Measurements from ENCODE around the gene BMP5. TPM values are rescaled to one million over a fixed set of nuclear protein-coding genes. Genes with fewer than 3 reads are reported as not detected.

Gene BMP5
- total and polyA plus RNA-seq, 2 of the 8 experiments (the other 6 are each of a cell fraction or from before 2014, with no cell fraction given), result 0.02 TPM; not detected in 1

DNA sequence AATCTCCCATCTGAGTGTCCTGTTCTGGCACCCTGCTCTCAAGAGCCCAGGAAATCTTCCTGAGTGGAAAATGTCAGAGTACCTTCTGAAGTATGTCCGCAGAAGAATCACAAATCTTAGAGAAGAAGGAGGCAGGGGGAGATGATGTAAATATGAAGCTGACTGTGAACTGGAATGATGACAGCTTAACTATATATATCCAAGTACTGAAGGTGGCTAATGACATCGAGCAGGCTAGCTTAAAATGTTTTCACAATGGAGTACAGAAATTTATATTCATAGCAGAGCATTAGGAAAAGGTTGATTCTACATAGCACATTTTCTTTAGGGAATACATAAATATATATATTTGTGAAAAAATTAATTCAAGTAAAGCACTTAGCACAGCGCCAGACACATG, 64.3 kb downstream of the BMP5 start:
- H4K20me1 ChIP-seq (replicated peaks in 1 of 2; ENCODE audit: control insufficient read depth in 1 of 2, insufficient read depth in 2 of 2, low read length in 2 of 2), result no peaks in the 10 kb centered on the region
- H3K4ac ChIP-seq (replicated peaks; ENCODE audit: insufficient read length, low read depth, low read length), result no peak overlapping the region
- H2AFZ ChIP-seq (ENCODE audit: low read length), result no peak overlapping the region
- H4K91ac ChIP-seq (replicated peaks; ENCODE audit: insufficient read length, low read length), result no peak overlapping the region
- H3K14ac ChIP-seq (ENCODE audit: insufficient read length), result no peak overlapping the region
- no peak for DNase-seq (ENCODE audit: low read depth in 1 of 2, low spot score in 2 of 2)
- H3K79me1 ChIP-seq (ENCODE audit: low read depth, low read length), result no peaks in the 10 kb centered on the region
- H4K8ac ChIP-seq (ENCODE audit: extremely low read depth, insufficient read depth, low read length), result no peak overlapping the region
- H3K4me1 ChIP-seq (replicated peaks in 1 of 4; ENCODE audit: control insufficient read depth in 3 of 4, insufficient read depth in 4 of 4, low read length in 3 of 4), result no peaks in the 10 kb centered on the region
- ChIA-PET CTCF (ENCODE audit: partially characterized antibody) (interaction anchor here (0.6 to 1.2 kb wide), 3 partner anchors 10 to 24 kb away, joined by 3 read pairs; no protein-coding TSS in a partner anchor), POLR2A (ENCODE audit: partially characterized antibody) (no interaction called here)
- no peak overlapping the region for H3K9ac ChIP-seq (replicated peaks in 1 of 4; ENCODE audit: extremely low read depth in 1 of 4, low read depth in 3 of 4, low read length in 3 of 4)
- no peak overlapping the region for H3K27ac ChIP-seq (ENCODE audit: low read depth, low read length)
- H2BK20ac ChIP-seq (ENCODE audit: low read length), result no peak overlapping the region
- H3K4me3 ChIP-seq (ENCODE audit: extremely low read depth in 1 of 4, insufficient read depth in 2 of 4, low read depth in 3 of 4, low read length in 4 of 4), result no peak overlapping the region
- H3K4me2 ChIP-seq (ENCODE audit: insufficient read depth in 1 of 2, low read depth in 2 of 2, low read length in 2 of 2), result no peak overlapping the region
- no peak overlapping the region for H3K56ac ChIP-seq (replicated peaks; ENCODE audit: insufficient read length, low read depth, low read length)
- H2BK5ac ChIP-seq (ENCODE audit: low read depth, low read length), result no peak overlapping the region
- no peaks in the 10 kb centered on the region for H3K36me3 ChIP-seq (ENCODE audit: control insufficient read depth in 2 of 4, insufficient read depth in 4 of 4, low read length in 3 of 4)
- no peaks in the 10 kb centered on the region for H3K9me3 ChIP-seq (ENCODE audit: insufficient read depth in 2 of 2, low read depth in 1 of 2, low read length in 1 of 2)
- no peaks in the 10 kb centered on the region for H3K27me3 ChIP-seq (replicated peaks in 1 of 4; ENCODE audit: control insufficient read depth in 3 of 4, extremely low read depth in 1 of 4, insufficient read depth in 3 of 4, low read length in 3 of 4)
- H4K5ac ChIP-seq (ENCODE audit: insufficient read length, low read depth, low read length), result no peak overlapping the region
- H3K79me2 ChIP-seq (ENCODE audit: control insufficient read depth in 1 of 2, insufficient read depth in 2 of 2, low read length in 2 of 2), result no peaks in the 10 kb centered on the region
- H2AK5ac ChIP-seq (ENCODE audit: low read depth, low read length), result no peak overlapping the region
- FAIRE-seq, result no peak
- no peak overlapping the region for H2BK120ac ChIP-seq (replicated peaks; ENCODE audit: low read depth, low read length)
- H3K23ac ChIP-seq (ENCODE audit: insufficient read length), result no peak overlapping the region
- H3K23me2 ChIP-seq (ENCODE audit: low read depth, low read length), result no peaks in the 10 kb centered on the region
- no peak overlapping the region for H3K18ac ChIP-seq (ENCODE audit: extremely low read depth, low read length)
- 94% methylated on average over 3 of the region's 3 CpGs; no CpG with 5 or more reads in 1 of the 2 experiments for WGBS, 2 experiments (ENCODE audit: extremely low coverage in 1 of 2, insufficient coverage in 1 of 2, insufficient read length in 1 of 2, insufficient replicate concordance in 2 of 2, low coverage in 1 of 2, low lambda C conversion rate in 2 of 2, missing lambda C conversion rate in 1 of 2)
- no peak overlapping the region for H2BK15ac ChIP-seq (ENCODE audit: low read length)
- no peak overlapping the region for H2BK12ac ChIP-seq (ENCODE audit: low read depth, low read length)
- no peak for TF ChIP-seq BACH1 (IDR thresholded peaks at IDR 0.05; ENCODE audit: low read length)
- TF ChIP-seq RXRA (IDR thresholded peaks at IDR 0.05; ENCODE audit: insufficient read depth, low read depth, low read length), result no peak
- TF ChIP-seq RNF2 (IDR thresholded peaks at IDR 0.05; ENCODE audit: borderline replicate concordance, low read depth, low read length, missing control alignments, poor library complexity, severe bottlenecking), result no peak
- TF ChIP-seq HDAC6 (IDR thresholded peaks at IDR 0.05; ENCODE audit: low read depth, low read length), result no peak
- TF ChIP-seq KDM4A (IDR thresholded peaks at IDR 0.05; ENCODE audit: low read depth, low read length, severe bottlenecking), result no peak
- no peak for TF ChIP-seq SIRT6 (IDR thresholded peaks at IDR 0.05; ENCODE audit: low read length)
- TF ChIP-seq, protein P1, sequence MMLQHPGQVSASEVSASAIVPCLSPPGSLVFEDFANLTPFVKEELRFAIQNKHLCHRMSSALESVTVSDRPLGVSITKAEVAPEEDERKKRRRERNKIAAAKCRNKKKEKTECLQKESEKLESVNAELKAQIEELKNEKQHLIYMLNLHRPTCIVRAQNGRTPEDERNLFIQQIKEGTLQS (IDR thresholded peaks at IDR 0.05; ENCODE audit: insufficient read depth, low read depth, low read length), result no peak
- TF ChIP-seq SRF (IDR thresholded peaks at IDR 0.05; ENCODE audit: low read depth, low read length), result no peak
- no peak for TF ChIP-seq ASH2L (IDR thresholded peaks at IDR 0.05; ENCODE audit: low read length)
- TF ChIP-seq RBBP5 (IDR thresholded peaks at IDR 0.05; ENCODE audit: borderline replicate concordance, low read depth, low read length), result no peak
- TF ChIP-seq BRCA1 (IDR thresholded peaks at IDR 0.05; ENCODE audit: low read depth, low read length), result no peak
- no peak for TF ChIP-seq POLR2A (IDR thresholded peaks at IDR 0.05; ENCODE audit: control extremely low read depth in 1 of 2, low read depth in 2 of 2, low read length in 2 of 2)
- no peak for TF ChIP-seq CTBP2 (IDR thresholded peaks at IDR 0.05; ENCODE audit: borderline replicate concordance, insufficient read depth, insufficient read length, low read length)
- TF ChIP-seq JUND (IDR thresholded peaks at IDR 0.05; ENCODE audit: low read length), result no peak
- no peak for TF ChIP-seq GTF2F1 (IDR thresholded peaks at IDR 0.05; ENCODE audit: borderline replicate concordance, low read depth, low read length)
